ENCODE data around the gene PLXNA3. TPM values are rescaled to one million over a fixed set of nuclear protein-coding genes. Genes with fewer than 3 reads are reported as not detected.

PLXNA3 gene
- polyA plus RNA-seq, 1 experiment, result 20.5 TPM

GRCh38 chrX:154515090-154515965, 57.2 kb downstream of the PLXNA3 start:
- H3K9me3 ChIP-seq (ENCODE audit: control insufficient read depth, insufficient read depth, low read length), result no peaks in the 10 kb centered on the region
- H3K27ac ChIP-seq (ENCODE audit: low read depth, low read length), result peak overlapping the region; percentile 47
- ChIA-PET CTCF (no interaction called here), POLR2A (interaction anchor here (1.3 to 2.7 kb wide), 2 partner anchors 12 to 25 kb away, joined by 5 to 12 read pairs; partner anchors contain the start of gene SLC10A3)
- no peak for DNase-seq (ENCODE audit: low read depth, low spot score)
- H3K27me3 ChIP-seq (ENCODE audit: control insufficient read depth, insufficient read depth, low read length), result no peaks in the 10 kb centered on the region
- peak overlapping the region; percentile 68 for H3K4me3 ChIP-seq (ENCODE audit: low read depth, low read length)
- TF ChIP-seq, protein P1, sequence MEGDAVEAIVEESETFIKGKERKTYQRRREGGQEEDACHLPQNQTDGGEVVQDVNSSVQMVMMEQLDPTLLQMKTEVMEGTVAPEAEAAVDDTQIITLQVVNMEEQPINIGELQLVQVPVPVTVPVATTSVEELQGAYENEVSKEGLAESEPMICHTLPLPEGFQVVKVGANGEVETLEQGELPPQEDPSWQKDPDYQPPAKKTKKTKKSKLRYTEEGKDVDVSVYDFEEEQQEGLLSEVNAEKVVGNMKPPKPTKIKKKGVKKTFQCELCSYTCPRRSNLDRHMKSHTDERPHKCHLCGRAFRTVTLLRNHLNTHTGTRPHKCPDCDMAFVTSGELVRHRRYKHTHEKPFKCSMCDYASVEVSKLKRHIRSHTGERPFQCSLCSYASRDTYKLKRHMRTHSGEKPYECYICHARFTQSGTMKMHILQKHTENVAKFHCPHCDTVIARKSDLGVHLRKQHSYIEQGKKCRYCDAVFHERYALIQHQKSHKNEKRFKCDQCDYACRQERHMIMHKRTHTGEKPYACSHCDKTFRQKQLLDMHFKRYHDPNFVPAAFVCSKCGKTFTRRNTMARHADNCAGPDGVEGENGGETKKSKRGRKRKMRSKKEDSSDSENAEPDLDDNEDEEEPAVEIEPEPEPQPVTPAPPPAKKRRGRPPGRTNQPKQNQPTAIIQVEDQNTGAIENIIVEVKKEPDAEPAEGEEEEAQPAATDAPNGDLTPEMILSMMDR (IDR thresholded peaks at IDR 0.05; ENCODE audit: low read depth, low read length), result no peak

- DNase-seq (ENCODE audit: low read depth, low spot score), result peak; percentile 73
- no peaks in the 10 kb centered on the region for H3K9me3 ChIP-seq (ENCODE audit: control insufficient read depth, insufficient read depth, low read length)
- ChIA-PET POLR2A (interaction anchor here (0.8 to 2.7 kb wide), 3 partner anchors 11 to 37 kb away, joined by 3 to 12 read pairs (median 5); partner anchors contain the start of genes LAGE3 and SLC10A3), CTCF (interaction anchor here (2.9 kb wide), 1 partner anchor 11 kb away, joined by 12 read pairs; no protein-coding TSS in a partner anchor)
- H3K27ac ChIP-seq (ENCODE audit: low read depth, low read length), result peak within 1 kb of the TSS; percentile 81
- H3K27me3 ChIP-seq (ENCODE audit: control insufficient read depth, insufficient read depth, low read length), result no peaks in the 10 kb centered on the region
- TF ChIP-seq, protein P1 (IDR thresholded peaks at IDR 0.05; ENCODE audit: low read depth, low read length), result no peak
- H3K4me3 ChIP-seq (ENCODE audit: low read depth, low read length), result peak within 1 kb of the TSS; percentile 68
Observed at GRCh38 chrX:154515966-154516655, 58.0 kb downstream of the PLXNA3 start, which contains the start of gene FAM3A. Gene FAM3A, minus strand, starts transcription at chrX:154516232. Its CDS starts 460 bp downstream, at chrX:154515772.

DNA sequence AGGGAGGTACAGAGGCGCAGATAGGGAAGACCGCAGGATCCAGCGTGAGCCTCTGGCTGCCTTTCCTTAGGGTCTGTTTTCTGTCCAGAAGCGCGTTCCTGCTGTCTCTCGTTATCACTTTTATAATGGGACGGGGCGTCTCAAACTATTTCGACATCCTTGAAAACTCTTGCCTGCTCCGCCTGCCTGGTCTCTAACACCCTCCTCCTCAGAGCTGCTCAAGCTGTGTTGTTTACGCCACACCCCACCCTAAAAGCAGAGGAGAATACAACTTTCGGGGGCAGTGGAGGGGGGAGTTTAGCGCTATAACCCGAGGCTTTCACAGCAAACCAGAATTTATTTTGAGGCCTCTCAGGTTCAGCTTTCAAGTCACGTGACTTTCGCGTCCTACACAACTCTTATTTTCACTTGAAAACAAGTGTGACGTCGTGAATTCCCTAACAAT, 58.6 kb downstream of the PLXNA3 start:
- CTCF ChIA-PET, result interaction anchor here (2.9 kb wide), 1 partner anchor 11 kb away, joined by 12 read pairs; no protein-coding TSS in a partner anchor
- DNase-seq (ENCODE audit: low read depth, low spot score), result no peak

GRCh38 chrX:154517101-154517781, 59.2 kb downstream of the PLXNA3 start:
- TF ChIP-seq, protein P1 (IDR thresholded peaks at IDR 0.05; ENCODE audit: low read depth, low read length), result no peak
- no peak for DNase-seq (ENCODE audit: low read depth, low spot score)
- H3K27me3 ChIP-seq (ENCODE audit: control insufficient read depth, insufficient read depth, low read length), result no peaks in the 10 kb centered on the region
- no peaks in the 10 kb centered on the region for H3K9me3 ChIP-seq (ENCODE audit: control insufficient read depth, insufficient read depth, low read length)
- ChIA-PET POLR2A (interaction anchor here (0.6 to 2.7 kb wide), 3 partner anchors 24 to 30 kb away, joined by 3 to 12 read pairs (median 8); partner anchors contain the start of genes IKBKG and SLC10A3), CTCF (interaction anchor here (2.9 kb wide), 1 partner anchor 10 kb away, joined by 12 read pairs; no protein-coding TSS in a partner anchor)
- peak overlapping the region; percentile 50; the same call in 1 of the 2 replicates for H3K4me3 ChIP-seq (ENCODE audit: low read depth, low read length)
- H3K27ac ChIP-seq (ENCODE audit: low read depth, low read length), result peak overlapping the region; percentile 81

More for the DNA sequence above, 58.6 kb downstream of the PLXNA3 start:
- Histone ChIP-seq H3K27me3 (ENCODE audit: control insufficient read depth, insufficient read depth, low read length) (no peaks in the 10 kb centered on the region), H3K9me3 (ENCODE audit: control insufficient read depth, insufficient read depth, low read length) (no peaks in the 10 kb centered on the region), H3K4me3 (ENCODE audit: low read depth, low read length) (peak overlapping the region; percentile 50), H3K27ac (ENCODE audit: low read depth, low read length) (peak overlapping the region; percentile 81)
- POLR2A ChIA-PET, result interaction anchor here (0.6 to 2.7 kb wide), 4 partner anchors 11 to 38 kb away, joined by 3 to 12 read pairs (median 6); partner anchors contain the start of genes LAGE3 and SLC10A3
- TF ChIP-seq, protein P1 (IDR thresholded peaks at IDR 0.05; ENCODE audit: low read depth, low read length), result no peak
